ENCODE data around the gene CYP1A2.
"Not testable (repeated sequence)": the region's sequence is repeated elsewhere in the genome, so short reads cannot be mapped to it uniquely, and the experiment has no call there.

Gene CYP1A2

DNA sequence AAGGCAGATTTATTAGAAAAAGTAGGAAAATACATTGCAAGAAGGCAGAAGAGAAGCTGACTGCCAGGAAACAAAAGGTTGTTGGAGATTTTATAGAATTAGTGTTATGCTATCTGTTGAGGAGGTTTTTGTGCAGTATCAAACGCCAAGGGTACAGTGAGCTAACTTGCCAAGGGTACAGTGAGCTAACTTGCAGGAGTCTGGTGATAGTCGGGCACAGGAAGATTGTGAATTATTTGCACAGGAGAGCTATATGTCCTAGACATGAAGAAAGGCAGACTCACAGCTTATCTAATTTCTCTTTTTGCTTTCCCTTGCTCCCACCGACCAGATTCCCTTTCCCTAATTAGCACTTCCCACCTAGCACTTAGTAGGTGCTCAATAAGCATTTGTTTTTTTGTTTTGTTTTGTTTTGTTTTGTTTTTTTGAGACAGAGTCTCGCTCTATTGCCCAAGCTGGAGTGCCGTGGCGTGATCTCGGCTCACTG is 30.6 kb downstream of the CYP1A2 start:
- H3K4me3 Mint-ChIP-seq, result peak overlapping the region; percentile 64
- H3K27ac Mint-ChIP-seq, result peak overlapping the region; percentile 97
- H3K4me1 Mint-ChIP-seq (ENCODE audit: low read depth), result peaks cover 66% of the 10 kb centered on the region
- H3K9me3 Mint-ChIP-seq (ENCODE audit: low read depth), result no peaks in the 10 kb centered on the region
- H3K27me3 Mint-ChIP-seq, result no peaks in the 10 kb centered on the region
- no peaks in the 10 kb centered on the region for H3K36me3 Mint-ChIP-seq

DNA sequence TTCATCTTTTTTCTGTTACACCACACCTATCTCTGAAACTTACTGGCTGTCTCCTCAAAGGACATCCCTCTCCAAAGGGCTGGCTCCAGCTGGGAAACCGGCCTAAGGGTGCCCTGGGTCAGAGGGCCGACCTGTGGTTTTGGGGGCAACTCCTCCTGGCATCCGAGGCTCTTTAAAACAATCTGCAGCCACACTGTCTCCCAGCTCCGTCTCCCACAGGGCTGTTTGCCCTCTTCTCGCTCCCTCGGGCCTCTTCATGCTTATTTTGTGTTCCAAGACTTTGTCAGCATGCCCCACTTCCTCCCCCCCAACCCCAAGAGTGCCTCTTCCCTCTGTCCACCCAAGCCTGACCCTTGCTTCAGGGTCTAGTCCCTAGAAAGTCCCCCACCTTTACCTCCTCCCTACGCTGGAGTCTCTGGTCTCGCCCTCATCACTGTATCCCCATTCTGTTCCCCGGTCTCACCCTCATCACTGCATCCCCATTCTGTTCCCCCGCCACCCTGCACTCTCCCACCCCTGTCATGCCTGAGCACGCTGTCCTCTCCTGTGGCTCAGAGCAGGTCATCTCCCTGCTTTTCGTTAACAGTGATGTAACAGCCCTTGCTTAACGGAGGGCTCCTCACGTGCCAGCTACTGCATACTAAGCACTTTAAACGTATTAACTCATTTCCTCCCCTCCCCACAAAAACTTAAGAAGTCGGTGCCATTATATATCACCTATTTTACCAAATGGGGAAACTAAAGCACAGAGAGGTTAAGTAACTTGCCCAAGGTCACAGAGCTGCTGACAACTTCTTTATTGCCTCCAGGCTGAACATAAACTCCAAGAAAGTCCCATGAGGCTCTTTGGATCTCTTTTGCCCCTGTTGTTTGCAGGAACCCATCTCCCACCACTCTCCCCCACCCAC is 32.1 kb downstream of the CYP1A2 start:
- Mint-ChIP-seq H3K27ac (peak overlapping the region; percentile 97), H3K4me3 (peak overlapping the region; percentile 93), H3K36me3 (no peaks in the 10 kb centered on the region), H3K27me3 (no peaks in the 10 kb centered on the region), H3K4me1 (ENCODE audit: low read depth) (peaks cover 69% of the 10 kb centered on the region), H3K9me3 (ENCODE audit: low read depth) (no peaks in the 10 kb centered on the region)

DNA sequence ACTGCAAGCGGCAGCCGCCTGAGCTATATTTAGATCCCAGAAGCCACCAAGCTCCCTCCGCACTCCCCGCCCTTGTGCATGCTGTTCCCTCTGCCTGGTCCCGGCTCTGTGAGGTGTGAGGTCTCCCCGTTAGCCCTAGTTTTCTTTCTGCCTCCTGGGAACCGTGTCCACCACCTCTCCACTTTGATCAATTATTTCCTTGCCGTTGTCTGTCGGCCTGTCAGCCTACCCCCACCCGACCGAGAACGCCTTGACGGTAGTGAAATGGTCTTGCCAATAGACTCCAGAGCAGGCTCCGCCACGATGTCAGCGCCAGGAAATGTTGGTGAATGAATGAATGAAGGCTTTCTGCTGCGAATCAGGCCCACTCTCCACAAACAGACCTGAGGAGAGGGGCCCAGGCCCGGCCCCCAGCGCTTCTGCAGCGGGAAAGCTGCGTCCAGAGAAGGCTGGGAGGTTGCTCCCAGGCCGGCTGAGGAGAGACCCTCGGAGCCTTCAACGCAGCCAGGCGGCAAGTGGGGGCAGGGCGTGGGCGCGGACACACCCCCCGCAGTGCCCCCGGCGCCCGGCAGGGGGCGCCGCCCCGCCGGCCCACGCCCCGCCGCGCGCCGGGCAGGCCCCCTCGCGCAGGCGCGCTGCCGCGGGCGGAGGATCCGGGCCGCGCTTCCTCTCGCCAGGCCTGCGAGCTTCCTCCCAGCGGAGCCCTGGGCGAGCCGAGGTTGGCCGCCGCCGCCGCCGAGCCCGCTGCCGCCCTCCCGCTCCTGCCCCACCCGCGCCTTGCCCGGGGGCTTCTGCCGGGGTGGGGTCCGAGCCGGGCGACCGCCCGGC is 33.0 kb downstream of the CYP1A2 start, which contains the start of gene CSK:
Gene CSK, plus strand, starts transcription at position 650 of the 828 bp plus-strand sequence. CDS start 16,218 bp downstream, outside the sequence.
- H3K36me3 Mint-ChIP-seq, result no peaks in the 10 kb centered on the region

DNA sequence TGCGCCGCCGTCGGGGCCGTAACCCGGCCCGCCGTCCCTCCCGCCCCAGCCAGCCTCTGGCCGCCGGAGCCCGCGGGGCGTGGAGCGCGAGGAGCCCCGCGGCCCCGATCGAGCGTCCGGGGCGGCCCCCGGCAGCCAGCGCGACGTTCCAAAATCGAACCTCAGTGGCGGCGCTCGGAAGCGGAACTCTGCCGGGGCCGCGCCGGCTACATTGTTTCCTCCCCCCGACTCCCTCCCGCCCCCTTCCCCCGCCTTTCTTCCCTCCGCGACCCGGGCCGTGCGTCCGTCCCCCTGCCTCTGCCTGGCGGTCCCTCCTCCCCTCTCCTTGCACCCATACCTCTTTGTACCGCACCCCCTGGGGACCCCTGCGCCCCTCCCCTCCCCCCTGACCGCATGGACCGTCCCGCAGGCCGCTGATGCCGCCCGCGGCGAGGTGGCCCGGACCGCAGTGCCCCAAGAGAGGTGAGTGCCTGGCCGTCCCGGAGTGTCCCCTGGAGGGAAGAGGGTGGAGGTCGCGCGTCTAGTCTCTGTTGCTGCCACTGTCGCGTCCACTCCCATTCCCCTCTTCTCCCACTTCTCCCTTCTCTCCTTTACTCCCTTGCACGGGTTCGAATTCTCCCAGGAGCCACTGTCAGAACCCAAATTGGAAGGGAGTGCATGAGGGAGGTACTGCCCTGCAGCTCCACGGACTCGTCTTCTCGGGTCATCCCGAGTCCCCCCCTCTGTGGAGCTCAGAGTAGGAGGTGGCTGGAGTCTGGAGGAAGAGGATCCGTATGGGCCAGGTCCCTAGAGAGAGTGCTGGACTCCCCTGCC is 33.8 kb downstream of the CYP1A2 start:
- Mint-ChIP-seq H3K27ac (peak overlapping the region; percentile 94), H3K4me1 (ENCODE audit: low read depth) (peaks cover 63% of the 10 kb centered on the region)

More for the DNA sequence above, 33.0 kb downstream of the CYP1A2 start, which contains the start of gene CSK:
- Mint-ChIP-seq H3K4me3 (peak within 1 kb of the TSS; percentile 93), H3K9me3 (ENCODE audit: low read depth) (no peaks in the 10 kb centered on the region), H3K4me1 (ENCODE audit: low read depth) (peaks cover 63% of the 10 kb centered on the region), H3K27ac (peak within 1 kb of the TSS; percentile 97), H3K27me3 (no peaks in the 10 kb centered on the region)

DNA sequence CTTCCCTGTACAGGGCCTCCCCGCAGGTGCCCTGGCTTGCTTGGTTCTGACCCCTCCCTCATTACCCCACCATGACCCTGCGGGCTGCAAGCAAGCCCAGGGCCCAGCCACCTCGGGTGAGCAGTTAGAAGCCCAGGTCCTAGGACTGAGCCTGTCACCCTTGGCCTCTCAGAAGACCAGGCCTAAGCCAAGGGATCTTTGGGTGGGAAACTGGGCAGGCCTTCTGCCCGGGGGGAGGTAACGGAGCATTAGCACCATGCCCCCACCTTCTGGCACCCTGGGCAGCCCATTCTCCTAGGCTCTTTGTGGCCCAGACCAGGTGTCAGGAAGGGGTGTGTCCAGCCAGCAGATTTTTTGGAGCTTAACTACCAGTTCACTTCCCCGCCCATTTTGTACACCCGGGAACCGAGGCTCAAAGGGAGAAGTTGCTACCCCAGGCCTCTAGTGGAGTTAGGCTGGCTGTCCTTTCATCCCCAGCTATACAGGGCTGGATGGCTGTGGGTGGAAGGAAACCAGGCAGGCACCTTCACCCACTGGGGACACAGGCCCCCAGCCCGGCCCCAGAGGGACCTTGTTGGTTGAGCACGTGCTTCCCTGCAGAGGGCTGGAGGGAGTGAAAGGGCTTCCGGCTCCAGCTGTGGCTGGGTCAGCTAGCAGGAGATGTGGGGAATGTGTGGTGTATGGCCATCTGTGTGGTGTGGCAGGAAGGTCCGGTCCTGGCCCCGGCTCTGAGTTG is 34.6 kb downstream of the CYP1A2 start:
- Mint-ChIP-seq H3K4me1 (ENCODE audit: low read depth) (peaks cover 63% of the 10 kb centered on the region), H3K4me3 (peak overlapping the region; percentile 87), H3K36me3 (no peaks in the 10 kb centered on the region), H3K9me3 (ENCODE audit: low read depth) (no peaks in the 10 kb centered on the region), H3K27me3 (no peaks in the 10 kb centered on the region), H3K27ac (peak overlapping the region; percentile 94)

More for the DNA sequence above, 33.8 kb downstream of the CYP1A2 start:
- Mint-ChIP-seq H3K4me3 (peak overlapping the region; percentile 87), H3K9me3 (ENCODE audit: low read depth) (no peaks in the 10 kb centered on the region), H3K27me3 (no peaks in the 10 kb centered on the region), H3K36me3 (no peaks in the 10 kb centered on the region)

DNA sequence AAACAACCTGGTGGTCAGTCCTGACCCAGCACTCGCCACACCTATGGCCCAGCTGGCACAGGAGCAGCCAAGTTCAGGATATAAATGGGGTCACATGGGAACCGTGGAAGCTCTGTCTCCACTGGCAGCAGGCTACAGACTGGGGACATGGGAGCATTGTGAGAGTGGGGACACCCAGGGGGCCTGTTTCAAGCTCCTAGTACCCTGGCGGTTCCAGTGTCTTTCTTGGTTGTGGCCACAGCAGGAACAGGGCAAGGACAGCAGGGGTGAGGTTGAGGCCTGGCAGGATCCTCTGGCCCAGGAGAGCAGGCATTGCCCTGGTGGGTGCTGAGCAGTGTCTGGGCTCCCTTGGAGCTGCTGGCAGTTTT is 35.1 kb downstream of the CYP1A2 start:
- Mint-ChIP-seq H3K36me3 (no peaks in the 10 kb centered on the region), H3K4me3 (peak overlapping the region; percentile 87), H3K27ac (peak overlapping the region; percentile 94), H3K9me3 (ENCODE audit: low read depth) (no peaks in the 10 kb centered on the region), H3K4me1 (ENCODE audit: low read depth) (peaks cover 62% of the 10 kb centered on the region), H3K27me3 (no peaks in the 10 kb centered on the region)

DNA sequence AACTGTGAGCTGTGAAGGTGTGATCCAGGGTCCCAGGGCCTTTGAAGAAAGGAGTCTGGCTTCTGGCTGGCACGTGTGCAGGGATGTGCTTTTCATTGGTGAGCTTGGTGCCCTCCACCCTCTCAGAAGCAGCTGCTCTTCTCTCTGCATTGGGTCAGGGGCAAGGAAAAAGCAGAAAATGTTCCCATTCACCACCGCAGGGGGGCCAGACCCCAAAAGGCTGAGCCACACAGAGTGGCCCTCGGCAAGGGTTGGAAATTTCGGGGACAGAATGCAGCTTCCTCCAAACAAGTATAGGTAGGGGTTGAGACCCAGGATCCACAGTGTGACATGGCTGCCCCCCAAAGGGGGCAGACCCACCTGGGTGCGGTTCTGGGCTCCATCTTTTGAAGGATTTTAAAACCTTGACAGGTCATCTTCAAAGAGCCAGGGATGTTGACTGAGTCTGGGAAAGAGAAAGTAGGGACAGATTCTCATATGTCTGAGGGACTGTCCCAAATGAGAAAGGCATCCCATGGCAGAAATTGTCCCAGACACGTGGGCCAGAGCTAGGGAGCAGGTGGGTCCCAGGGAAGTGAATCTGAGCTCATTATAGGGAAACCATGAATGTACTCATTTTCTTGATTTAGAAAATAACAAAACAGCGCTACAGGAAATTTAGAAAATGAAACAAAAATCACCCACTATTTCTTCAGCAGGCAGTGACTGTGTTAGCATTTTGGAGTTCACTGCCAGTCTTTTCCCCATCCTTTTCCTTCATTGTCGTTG is 36.0 kb downstream of the CYP1A2 start:
- no peaks in the 10 kb centered on the region for H3K27me3 Mint-ChIP-seq
- no peaks in the 10 kb centered on the region for H3K9me3 Mint-ChIP-seq (ENCODE audit: low read depth)
- peaks cover 61% of the 10 kb centered on the region for H3K4me1 Mint-ChIP-seq (ENCODE audit: low read depth)
- H3K36me3 Mint-ChIP-seq, result no peaks in the 10 kb centered on the region
- H3K4me3 Mint-ChIP-seq, result peak overlapping the region; percentile 87
- H3K27ac Mint-ChIP-seq, result peak overlapping the region; percentile 94

DNA sequence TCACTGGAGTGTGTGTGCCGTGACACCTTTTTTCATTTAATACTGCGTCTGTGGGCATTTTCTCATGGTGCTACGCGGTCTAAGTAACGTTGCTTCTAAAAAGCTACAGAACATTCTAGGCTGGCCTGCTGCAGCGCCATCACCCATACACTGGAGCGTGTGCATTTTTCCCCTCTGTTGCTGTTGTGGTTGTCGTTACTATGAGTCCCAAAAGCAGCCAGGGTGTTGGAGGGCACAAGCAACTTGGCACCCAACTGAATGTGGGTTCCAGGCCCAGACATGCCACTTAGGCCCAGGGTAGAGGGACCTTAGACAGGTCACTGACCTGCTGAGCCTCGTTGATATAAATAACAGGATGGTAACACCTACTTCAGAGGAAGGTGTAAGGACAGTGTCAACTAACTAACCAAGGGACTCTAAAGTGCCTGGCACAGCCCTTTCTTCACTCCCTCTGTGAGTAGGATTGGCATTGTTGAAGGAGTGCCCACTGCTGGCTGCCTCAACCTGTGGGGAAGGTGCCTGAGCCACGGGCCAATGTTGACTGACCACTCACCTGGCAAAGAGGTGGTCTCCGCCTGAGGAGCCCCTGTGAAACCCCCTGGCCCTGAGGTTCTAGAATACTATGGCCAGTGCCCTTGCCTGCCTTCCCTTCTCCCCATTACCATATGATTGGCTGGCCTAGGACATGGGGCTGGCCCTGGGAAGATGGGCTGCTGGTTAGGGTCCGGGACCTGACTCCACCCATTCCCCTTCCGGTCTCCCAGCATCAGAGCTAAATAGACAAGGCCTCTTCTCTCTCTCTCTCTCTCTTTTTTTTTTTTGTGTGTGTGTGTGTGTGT is 36.8 kb downstream of the CYP1A2 start:
- no peaks in the 10 kb centered on the region for H3K27me3 Mint-ChIP-seq
- H3K9me3 Mint-ChIP-seq (ENCODE audit: low read depth), result no peaks in the 10 kb centered on the region
- peak overlapping the region; percentile 94 for H3K27ac Mint-ChIP-seq
- peaks cover 59% of the 10 kb centered on the region for H3K4me1 Mint-ChIP-seq (ENCODE audit: low read depth)
- peak overlapping the region; percentile 87 for H3K4me3 Mint-ChIP-seq
- no peaks in the 10 kb centered on the region for H3K36me3 Mint-ChIP-seq

DNA sequence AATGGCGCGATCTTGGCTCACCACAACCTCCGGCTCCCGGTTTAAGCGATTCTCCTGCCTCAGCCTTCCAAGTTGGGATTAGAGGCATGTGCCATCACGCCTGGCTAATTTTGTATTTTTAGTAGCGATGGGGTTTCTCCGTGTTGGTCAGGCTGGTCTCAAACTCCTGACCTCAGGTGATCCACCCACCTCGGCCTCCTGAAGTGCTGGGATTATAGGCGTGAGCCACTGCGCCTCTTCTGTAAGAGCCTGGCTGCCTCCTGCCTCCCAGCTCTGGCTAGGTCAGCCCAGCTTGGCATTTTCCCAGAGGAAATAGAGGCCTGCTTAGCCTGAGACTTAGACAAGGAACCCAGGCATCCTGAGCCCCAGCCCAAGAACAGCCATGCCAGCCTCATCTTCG is 37.4 kb downstream of the CYP1A2 start:
- Mint-ChIP-seq H3K27ac (peak overlapping the region; percentile 99), H3K4me1 (ENCODE audit: low read depth) (peaks cover 58% of the 10 kb centered on the region), H3K4me3 (peak overlapping the region; percentile 92)
- not testable (repeated sequence) for H3K36me3 Mint-ChIP-seq; H3K27me3 Mint-ChIP-seq; H3K9me3 Mint-ChIP-seq (ENCODE audit: low read depth)

DNA sequence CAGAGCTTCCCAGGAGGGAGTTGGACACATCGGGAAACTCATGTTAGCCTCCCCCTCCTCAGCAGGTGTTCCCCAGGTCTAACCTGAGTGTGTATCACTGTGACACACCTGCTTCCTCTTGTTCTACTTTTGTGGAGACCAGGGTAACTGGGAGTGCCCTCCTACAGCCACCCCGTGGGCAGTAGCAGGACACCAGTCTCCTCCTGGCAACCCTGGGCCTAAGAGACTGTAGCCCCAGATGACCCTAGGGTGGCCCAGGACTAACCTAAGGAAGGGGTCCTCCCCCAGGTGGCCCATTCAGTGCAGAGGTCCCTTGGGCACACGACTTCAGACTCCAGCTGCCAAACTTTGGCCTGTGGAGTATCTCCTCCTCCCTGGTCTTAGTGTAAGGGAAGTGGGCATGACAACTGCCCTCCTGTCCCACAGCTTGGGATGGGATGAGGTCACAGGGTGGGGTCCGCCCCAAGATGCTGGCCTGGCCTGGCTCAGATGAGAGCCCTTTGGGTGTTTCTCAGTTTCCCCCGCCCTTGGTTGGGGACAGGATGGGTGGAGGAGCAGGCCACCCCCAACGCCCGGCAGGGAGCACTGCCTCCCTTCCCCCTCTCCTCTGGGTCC is 38.0 kb downstream of the CYP1A2 start:
- Mint-ChIP-seq H3K4me1 (ENCODE audit: low read depth) (peaks cover 59% of the 10 kb centered on the region), H3K4me3 (peak overlapping the region; percentile 92), H3K9me3 (ENCODE audit: low read depth) (no peaks in the 10 kb centered on the region), H3K36me3 (no peaks in the 10 kb centered on the region), H3K27ac (peak overlapping the region; percentile 99), H3K27me3 (no peaks in the 10 kb centered on the region)

DNA sequence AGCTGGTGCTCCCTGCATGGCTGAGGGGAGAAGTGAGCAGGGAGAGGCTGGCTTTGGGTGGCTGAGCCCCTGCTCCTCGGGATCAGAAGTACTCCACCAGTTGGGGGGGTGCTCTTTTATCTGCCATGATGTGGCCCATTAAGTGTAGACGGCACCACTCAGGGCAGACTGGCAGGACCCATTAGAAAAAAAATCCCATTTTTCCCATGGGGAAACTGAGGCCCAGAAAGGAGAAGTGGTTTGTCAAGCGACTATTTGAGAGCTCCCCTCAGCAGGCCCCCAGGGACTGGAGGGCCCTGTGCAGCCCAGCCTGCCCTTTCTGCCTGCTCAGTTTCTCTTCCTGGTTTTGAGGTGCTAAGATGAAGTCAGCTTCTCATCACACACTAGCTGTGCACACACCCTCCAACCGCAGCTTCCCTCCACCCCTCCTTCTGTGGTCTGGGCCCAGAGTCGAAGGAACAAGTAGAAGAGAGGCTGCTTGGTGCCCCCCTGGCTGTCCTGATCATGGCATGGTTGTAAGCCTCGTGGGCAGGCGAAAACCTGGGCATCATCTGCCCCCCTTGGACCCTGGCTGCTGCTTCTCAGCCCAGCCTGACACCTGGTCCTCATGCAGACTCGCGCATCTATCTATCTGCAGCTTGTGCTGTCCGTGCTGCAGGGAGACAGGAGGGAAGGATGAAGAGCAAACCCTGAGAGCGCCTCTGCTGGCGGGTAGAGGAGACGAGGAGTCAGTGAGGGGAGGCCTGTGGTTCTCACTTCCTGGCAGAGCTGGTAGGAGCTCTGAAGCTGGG is 38.8 kb downstream of the CYP1A2 start:
- Mint-ChIP-seq H3K4me3 (peak overlapping the region; percentile 92), H3K27ac (peak overlapping the region; percentile 99), H3K36me3 (no peaks in the 10 kb centered on the region), H3K27me3 (no peaks in the 10 kb centered on the region), H3K4me1 (ENCODE audit: low read depth) (peaks cover 67% of the 10 kb centered on the region), H3K9me3 (ENCODE audit: low read depth) (no peaks in the 10 kb centered on the region)

Measured in activated naive CD8-positive, alpha-beta T cell (primary cell).